ENCODE measurements around the gene SEMA3G.

Gene SEMA3G

GRCh38 chr3:52395503-52395865 is 49.4 kb downstream of the SEMA3G start:
- no peak overlapping the region for H3K9ac ChIP-seq (ENCODE audit: low read depth in 1 of 2, low read length in 2 of 2)
- no peak overlapping the region for H3K4me3 ChIP-seq (ENCODE audit: low read depth in 1 of 2, low read length in 2 of 2)
- no peaks in the 10 kb centered on the region for H3K27me3 ChIP-seq (ENCODE audit: control insufficient read depth in 1 of 2, insufficient read depth in 2 of 2, low read length in 2 of 2)
- peaks cover 7 to 9% of the 10 kb centered on the region in 2 donors for H3K4me1 ChIP-seq (ENCODE audit: control insufficient read depth in 1 of 2, insufficient read depth in 2 of 2, low read length in 2 of 2)
- peaks cover 5 to 42% of the 10 kb centered on the region in 2 donors for H3K36me3 ChIP-seq (ENCODE audit: control insufficient read depth in 1 of 2, insufficient read depth in 2 of 2, low read length in 2 of 2)
- no peaks in the 10 kb centered on the region for H3K9me3 ChIP-seq (ENCODE audit: control insufficient read depth in 1 of 2, low read length in 2 of 2)
- H3K27ac ChIP-seq (ENCODE audit: low read depth, low read length): no peak overlapping the region

GRCh38 chr3:52394751-52395502 is 50.0 kb downstream of the SEMA3G start:
- Histone ChIP-seq H3K4me3 (ENCODE audit: low read depth in 1 of 2, low read length in 2 of 2) (no peak overlapping the region), H3K9me3 (ENCODE audit: control insufficient read depth in 1 of 2, low read length in 2 of 2) (no peaks in the 10 kb centered on the region), H3K4me1 (ENCODE audit: control insufficient read depth in 1 of 2, insufficient read depth in 2 of 2, low read length in 2 of 2) (peaks cover 2 to 6% of the 10 kb centered on the region in 2 donors), H3K27me3 (ENCODE audit: control insufficient read depth in 1 of 2, insufficient read depth in 2 of 2, low read length in 2 of 2) (no peaks in the 10 kb centered on the region), H3K36me3 (ENCODE audit: control insufficient read depth in 1 of 2, insufficient read depth in 2 of 2, low read length in 2 of 2) (peaks cover 5 to 37% of the 10 kb centered on the region in 2 donors), H3K9ac (ENCODE audit: low read depth in 1 of 2, low read length in 2 of 2) (no peak overlapping the region), H3K27ac (ENCODE audit: low read depth, low read length) (no peak overlapping the region)

- H3K4me3 ChIP-seq (ENCODE audit: low read depth in 1 of 2, low read length in 2 of 2): no peak overlapping the region
- peaks cover 5 to 31% of the 10 kb centered on the region in 2 donors for H3K36me3 ChIP-seq (ENCODE audit: control insufficient read depth in 1 of 2, insufficient read depth in 2 of 2, low read length in 2 of 2)
- no peaks in the 10 kb centered on the region for H3K9me3 ChIP-seq (ENCODE audit: control insufficient read depth in 1 of 2, low read length in 2 of 2)
- no peaks in the 10 kb centered on the region for H3K27me3 ChIP-seq (ENCODE audit: control insufficient read depth in 1 of 2, insufficient read depth in 2 of 2, low read length in 2 of 2)
- no peak overlapping the region for H3K9ac ChIP-seq (ENCODE audit: low read depth in 1 of 2, low read length in 2 of 2)
- H3K27ac ChIP-seq (ENCODE audit: low read depth, low read length): no peak overlapping the region
- no peaks in the 10 kb centered on the region for H3K4me1 ChIP-seq (ENCODE audit: control insufficient read depth in 1 of 2, insufficient read depth in 2 of 2, low read length in 2 of 2)
Observed at GRCh38 chr3:52393959-52394670, 50.8 kb downstream of the SEMA3G start.

- Histone ChIP-seq H3K27me3 (ENCODE audit: control insufficient read depth in 1 of 2, insufficient read depth in 2 of 2, low read length in 2 of 2) (no peaks in the 10 kb centered on the region), H3K36me3 (ENCODE audit: control insufficient read depth in 1 of 2, insufficient read depth in 2 of 2, low read length in 2 of 2) (peaks cover 5 to 29% of the 10 kb centered on the region in 2 donors), H3K4me1 (ENCODE audit: control insufficient read depth in 1 of 2, insufficient read depth in 2 of 2, low read length in 2 of 2) (no peaks in the 10 kb centered on the region), H3K9ac (ENCODE audit: low read depth in 1 of 2, low read length in 2 of 2) (no peak overlapping the region), H3K9me3 (ENCODE audit: control insufficient read depth in 1 of 2, low read length in 2 of 2) (no peaks in the 10 kb centered on the region), H3K4me3 (ENCODE audit: low read depth in 1 of 2, low read length in 2 of 2) (no peak overlapping the region), H3K27ac (ENCODE audit: low read depth, low read length) (no peak overlapping the region)
Observed at GRCh38 chr3:52393131-52393807, 51.6 kb downstream of the SEMA3G start.

- Histone ChIP-seq H3K27me3 (ENCODE audit: control insufficient read depth in 1 of 2, insufficient read depth in 2 of 2, low read length in 2 of 2) (no peaks in the 10 kb centered on the region), H3K27ac (ENCODE audit: low read depth, low read length) (no peak overlapping the region), H3K4me1 (ENCODE audit: control insufficient read depth in 1 of 2, insufficient read depth in 2 of 2, low read length in 2 of 2) (no peaks in the 10 kb centered on the region), H3K4me3 (ENCODE audit: low read depth in 1 of 2, low read length in 2 of 2) (no peak overlapping the region), H3K36me3 (ENCODE audit: control insufficient read depth in 1 of 2, insufficient read depth in 2 of 2, low read length in 2 of 2) (peaks cover 5 to 29% of the 10 kb centered on the region in 2 donors), H3K9ac (ENCODE audit: low read depth in 1 of 2, low read length in 2 of 2) (no peak overlapping the region), H3K9me3 (ENCODE audit: control insufficient read depth in 1 of 2, low read length in 2 of 2) (no peaks in the 10 kb centered on the region)
Observed at GRCh38 chr3:52392216-52392930, 52.5 kb downstream of the SEMA3G start.

- H3K9me3 ChIP-seq (ENCODE audit: control insufficient read depth in 1 of 2, low read length in 2 of 2): no peaks in the 10 kb centered on the region
- no peak overlapping the region for H3K9ac ChIP-seq (ENCODE audit: low read depth in 1 of 2, low read length in 2 of 2)
- no peaks in the 10 kb centered on the region for H3K27me3 ChIP-seq (ENCODE audit: control insufficient read depth in 1 of 2, insufficient read depth in 2 of 2, low read length in 2 of 2)
- no peak overlapping the region for H3K27ac ChIP-seq (ENCODE audit: low read depth, low read length)
- no peak overlapping the region for H3K4me3 ChIP-seq (ENCODE audit: low read depth in 1 of 2, low read length in 2 of 2)
- peaks cover 5 to 26% of the 10 kb centered on the region in 2 donors for H3K36me3 ChIP-seq (ENCODE audit: control insufficient read depth in 1 of 2, insufficient read depth in 2 of 2, low read length in 2 of 2)
- no peaks in the 10 kb centered on the region for H3K4me1 ChIP-seq (ENCODE audit: control insufficient read depth in 1 of 2, insufficient read depth in 2 of 2, low read length in 2 of 2)
Observed at GRCh38 chr3:52391096-52391495, 53.8 kb downstream of the SEMA3G start.

GRCh38 chr3:52388933-52389332 is 56.0 kb downstream of the SEMA3G start:
- H3K36me3 ChIP-seq (ENCODE audit: control insufficient read depth in 1 of 2, insufficient read depth in 2 of 2, low read length in 2 of 2): peaks cover 5 to 26% of the 10 kb centered on the region in 2 donors
- no peaks in the 10 kb centered on the region for H3K27me3 ChIP-seq (ENCODE audit: control insufficient read depth in 1 of 2, insufficient read depth in 2 of 2, low read length in 2 of 2)
- H3K4me1 ChIP-seq (ENCODE audit: control insufficient read depth in 1 of 2, insufficient read depth in 2 of 2, low read length in 2 of 2): no peaks in the 10 kb centered on the region
- no peak overlapping the region for H3K27ac ChIP-seq (ENCODE audit: low read depth, low read length)
- no peak overlapping the region for H3K9ac ChIP-seq (ENCODE audit: low read depth in 1 of 2, low read length in 2 of 2)
- no peaks in the 10 kb centered on the region for H3K9me3 ChIP-seq (ENCODE audit: control insufficient read depth in 1 of 2, low read length in 2 of 2)
- no peak overlapping the region for H3K4me3 ChIP-seq (ENCODE audit: low read depth in 1 of 2, low read length in 2 of 2)

- Histone ChIP-seq H3K4me3 (ENCODE audit: low read depth in 1 of 2, low read length in 2 of 2) (no peak overlapping the region), H3K27me3 (ENCODE audit: control insufficient read depth in 1 of 2, insufficient read depth in 2 of 2, low read length in 2 of 2) (no peaks in the 10 kb centered on the region), H3K36me3 (ENCODE audit: control insufficient read depth in 1 of 2, insufficient read depth in 2 of 2, low read length in 2 of 2) (peaks cover 5 to 25% of the 10 kb centered on the region in 2 donors), H3K9ac (ENCODE audit: low read depth in 1 of 2, low read length in 2 of 2) (no peak overlapping the region), H3K9me3 (ENCODE audit: control insufficient read depth in 1 of 2, low read length in 2 of 2) (no peaks in the 10 kb centered on the region), H3K27ac (ENCODE audit: low read depth, low read length) (no peak overlapping the region), H3K4me1 (ENCODE audit: control insufficient read depth in 1 of 2, insufficient read depth in 2 of 2, low read length in 2 of 2) (no peaks in the 10 kb centered on the region)
Observed at GRCh38 chr3:52388348-52388821, 56.5 kb downstream of the SEMA3G start.

GRCh38 chr3:52387481-52387880 is 57.4 kb downstream of the SEMA3G start:
- H3K36me3 ChIP-seq (ENCODE audit: control insufficient read depth in 1 of 2, insufficient read depth in 2 of 2, low read length in 2 of 2): peaks cover 5 to 18% of the 10 kb centered on the region in 2 donors
- no peak overlapping the region for H3K9ac ChIP-seq (ENCODE audit: low read depth in 1 of 2, low read length in 2 of 2)
- no peaks in the 10 kb centered on the region for H3K9me3 ChIP-seq (ENCODE audit: control insufficient read depth in 1 of 2, low read length in 2 of 2)

More at GRCh38 chr3:52387481-52387880, 57.4 kb downstream of the SEMA3G start:
- no peak overlapping the region for H3K4me3 ChIP-seq (ENCODE audit: low read depth in 1 of 2, low read length in 2 of 2)
- H3K27ac ChIP-seq (ENCODE audit: low read depth, low read length): no peak overlapping the region
- no peaks in the 10 kb centered on the region for H3K27me3 ChIP-seq (ENCODE audit: control insufficient read depth in 1 of 2, insufficient read depth in 2 of 2, low read length in 2 of 2)
- no peaks in the 10 kb centered on the region for H3K4me1 ChIP-seq (ENCODE audit: control insufficient read depth in 1 of 2, insufficient read depth in 2 of 2, low read length in 2 of 2)
